H9 (cell line): ENCODE results near the gene SDHA. TPM values are rescaled to one million over a fixed set of nuclear protein-coding genes. Genes with fewer than 3 reads are reported as not detected.

ENCODE experiments used
- DNase-seq: peaks from one replicate; pipeline ENCODE4 v3.0.0-alpha.2; 2017
- H2AFZ ChIP-seq: one replicate; pipeline ENCODE4 v1.6.1; 2013; ENCODE audit warnings: mild to moderate bottlenecking, low read length, control low read depth, moderate library complexity
- H2AK5ac ChIP-seq: 2 replicates; pipeline ENCODE4 v1.6.1; 2013; ENCODE audit warnings: low read length, control low read depth, mixed read lengths; ENCODE audit not compliant: insufficient read length
- H2BK120ac ChIP-seq: one replicate; pipeline ENCODE4 v1.6.1; 2013; ENCODE audit warnings: low read depth, mild to moderate bottlenecking, low read length, control low read depth, inconsistent platforms; ENCODE audit not compliant: poor library complexity, severe bottlenecking
- H2BK12ac ChIP-seq: 2 replicates; pipeline ENCODE4 v1.6.1; 2013; ENCODE audit warnings: low read length, control low read depth, mixed read lengths, low read depth; ENCODE audit not compliant: insufficient read length
- H2BK15ac ChIP-seq: 2 replicates; pipeline ENCODE4 v1.6.1; 2013; ENCODE audit warnings: low read depth, low read length, control low read depth
- H2BK20ac ChIP-seq: one replicate; pipeline ENCODE4 v1.6.1; 2013; ENCODE audit warnings: low read depth, mild to moderate bottlenecking, low read length, control low read depth, inconsistent platforms; ENCODE audit not compliant: poor library complexity, severe bottlenecking
- H2BK5ac ChIP-seq: 2 replicates; pipeline ENCODE4 v1.6.1; 2013; ENCODE audit warnings: low read length, control low read depth, mixed read lengths; ENCODE audit not compliant: insufficient read length
- H3K14ac ChIP-seq: 2 replicates; pipeline ENCODE4 v1.6.1; 2013; ENCODE audit warnings: low read length, control low read depth; ENCODE audit not compliant: insufficient read depth
- H3K18ac ChIP-seq: 2 replicates; pipeline ENCODE4 v1.6.1; 2013; ENCODE audit warnings: low read depth, mild to moderate bottlenecking, mixed read lengths, low read length, control low read depth; ENCODE audit not compliant: insufficient read length
- H3K23ac ChIP-seq: 2 replicates; pipeline ENCODE4 v1.6.1; 2013; ENCODE audit warnings: low read length, control low read depth, mixed read lengths, low read depth; ENCODE audit not compliant: insufficient read length
- H3K23me2 ChIP-seq: 2 replicates; pipeline ENCODE4 v1.6.1; 2013; ENCODE audit warnings: low read depth, mild to moderate bottlenecking, mixed read lengths, low read length, control low read depth; ENCODE audit not compliant: insufficient read length, poor library complexity, severe bottlenecking
- H3K27ac ChIP-seq: 2 replicates; pipeline ENCODE4 v1.5.1; 2013; ENCODE audit warnings: low read length, control low read depth, mixed read lengths, low read depth; ENCODE audit not compliant: insufficient read length
- H3K27me3 ChIP-seq: 2 replicates; pipeline ENCODE4 v1.6.1; 2013; ENCODE audit warnings: low read length, control low read depth, inconsistent platforms; ENCODE audit not compliant: insufficient read depth
- H3K4ac ChIP-seq: 2 replicates; pipeline ENCODE4 v1.6.1; 2013; ENCODE audit warnings: low read depth, mild to moderate bottlenecking, control low read depth, inconsistent platforms, low read length, moderate library complexity
- H3K4me1 ChIP-seq: 2 replicates; pipeline ENCODE4 v1.6.1; 2013; ENCODE audit warnings: low read length, control low read depth, inconsistent platforms; ENCODE audit not compliant: insufficient read depth
- H3K4me2 ChIP-seq: 2 replicates; pipeline ENCODE4 v1.6.1; 2013; ENCODE audit warnings: low read length, control low read depth, mixed read lengths; ENCODE audit not compliant: insufficient read length, insufficient read depth
- H3K56ac ChIP-seq: 2 replicates; pipeline ENCODE4 v1.6.1; 2013; ENCODE audit warnings: low read depth, mild to moderate bottlenecking, mixed read lengths, low read length, control low read depth; ENCODE audit not compliant: insufficient read length
- H3K79me1 ChIP-seq: 2 replicates; pipeline ENCODE4 v1.6.1; 2013; ENCODE audit warnings: low read depth, mild to moderate bottlenecking, moderate library complexity, low read length, control low read depth, inconsistent platforms; ENCODE audit not compliant: insufficient read depth, poor library complexity, severe bottlenecking
- H3K79me2 ChIP-seq: 2 replicates; pipeline ENCODE4 v1.6.1; 2013; ENCODE audit warnings: low read length, control low read depth, inconsistent platforms; ENCODE audit not compliant: insufficient read depth
- H3K9ac ChIP-seq: 2 replicates; pipeline ENCODE4 v1.6.1; 2013; ENCODE audit warnings: low read length, control low read depth, mixed read lengths; ENCODE audit not compliant: insufficient read length; ENCODE audit errors: extremely low read depth
- H3K9me3 ChIP-seq: one replicate; pipeline ENCODE4 v1.6.1; 2013; ENCODE audit warnings: low read depth, low read length, inconsistent platforms; ENCODE audit not compliant: control insufficient read depth
- H3T11ph ChIP-seq: one replicate; pipeline ENCODE4 v1.6.1; 2013; ENCODE audit warnings: mild to moderate bottlenecking, low read length, control low read depth, inconsistent platforms
- H4K20me1 ChIP-seq: one replicate; pipeline ENCODE4 v1.6.1; 2013; ENCODE audit not compliant: control insufficient read depth, insufficient read length, insufficient read depth
- H4K5ac ChIP-seq: 2 replicates; pipeline ENCODE4 v1.6.1; 2013; ENCODE audit warnings: low read depth, mild to moderate bottlenecking, mixed read lengths, low read length, control low read depth; ENCODE audit not compliant: insufficient read length
- H4K8ac ChIP-seq: replicated peaks from 2 replicates; pipeline ENCODE4 v1.6.1; 2013; ENCODE audit warnings: low read length, control low read depth, mixed read lengths, low read depth; ENCODE audit not compliant: insufficient read length
- H4K91ac ChIP-seq: 2 replicates; pipeline ENCODE4 v1.6.1; 2013; ENCODE audit warnings: low read depth, mild to moderate bottlenecking, moderate library complexity, mixed read lengths, low read length, control low read depth; ENCODE audit not compliant: insufficient read length
- H3K27ac Mint-ChIP-seq, 3 experiments: 2 replicates in 2 of 3; 3 replicates in 1 of 3; pipeline ENCODE4 v1.8.0; 2020 to 2021; ENCODE audit warnings: mixed read lengths in 3 of 3, mild to moderate bottlenecking in 1 of 3, moderate library complexity in 1 of 3
- H3K27me3 Mint-ChIP-seq: 2 replicates; pipeline ENCODE4 v1.8.0; 2021; ENCODE audit warnings: low read depth, mild to moderate bottlenecking, moderate library complexity, mixed read lengths
- H3K36me3 Mint-ChIP-seq, 3 experiments: 2 replicates in 2 of 3; 3 replicates in 1 of 3; pipeline ENCODE4 v1.8.0; 2020 to 2021; ENCODE audit warnings: low read depth in 3 of 3, mixed read lengths in 3 of 3; ENCODE audit not compliant: insufficient read depth in 1 of 3
- H3K4me1 Mint-ChIP-seq, 2 experiments: 2 replicates each; pipeline ENCODE4 v1.8.0; 2020; ENCODE audit warnings: mixed read lengths in 2 of 2
- H3K4me3 Mint-ChIP-seq, 2 experiments: 2 replicates in 1 of 2; 3 replicates in 1 of 2; pipeline ENCODE4 v1.8.0; 2020 to 2021; ENCODE audit warnings: mild to moderate bottlenecking in 2 of 2, mixed read lengths in 2 of 2, moderate library complexity in 1 of 2
- H3K9me3 Mint-ChIP-seq, 2 experiments: 2 replicates in 1 of 2; 3 replicates in 1 of 2; pipeline ENCODE4 v1.8.0; 2020; ENCODE audit warnings: mild to moderate bottlenecking in 2 of 2, mixed read lengths in 2 of 2, moderate library complexity in 1 of 2
- WGBS: extraction: QIAGEN DNeasy Blood & Tissue Kit; methylation state at CpG from one replicate; pipeline ENCODE4 v1.1.7; 2013; ENCODE audit warnings: missing lambda C conversion rate, low lambda C conversion rate, mixed read lengths; ENCODE audit not compliant: insufficient read length; ENCODE audit errors: extremely low coverage; 5-methylcytosine and 5-hydroxymethylcytosine counted together
- total RNA-seq: library from RNA; stranded (reverse); gene quantifications from 2 replicates; pipeline ENCODE4 v1.2.1, GENCODE V29; 2021
- TF ChIP-seq, protein P1 (sequence below): fragments of 200-600 bp; sonication (generic); conservative IDR thresholded peaks from 3 replicates; pipeline ENCODE4 v1.8.0; 2021; ENCODE audit warnings: antibody characterized with exemption, mild to moderate bottlenecking

Gene SDHA
- total RNA-seq, 1 experiment from 2014 or later = 84.8 TPM

DNA sequence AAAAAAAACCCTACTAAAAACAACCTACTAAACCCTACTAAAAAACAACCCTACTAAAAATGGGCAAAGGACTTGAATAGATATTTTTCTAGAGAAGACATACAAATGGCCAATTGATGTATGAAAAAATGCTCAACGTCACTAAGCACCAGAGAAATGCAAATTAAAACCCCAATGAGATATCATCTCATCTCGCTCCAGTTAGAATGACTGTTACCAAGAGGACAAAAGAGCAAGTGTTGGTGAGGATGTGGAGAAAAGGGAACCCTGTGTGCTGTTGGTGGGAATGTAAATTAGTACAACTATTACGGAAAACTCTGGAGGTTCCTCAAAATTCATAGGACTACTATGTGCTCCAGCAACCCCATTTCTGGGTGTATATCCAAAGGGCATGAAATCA lies 10.8 kb downstream of the SDHA start:
- H2BK20ac ChIP-seq = no peak overlapping the region
- no peak overlapping the region for H3K14ac ChIP-seq
- no peak overlapping the region for H3K9ac ChIP-seq
- H3K27me3 ChIP-seq = no peaks in the 10 kb centered on the region
- no peaks in the 10 kb centered on the region for H3K79me1 ChIP-seq
- no peak overlapping the region for H4K5ac ChIP-seq
- H4K8ac ChIP-seq = no peak overlapping the region
- H3K9me3 ChIP-seq = no peaks in the 10 kb centered on the region
- no peak overlapping the region for H3K23ac ChIP-seq
- no peaks in the 10 kb centered on the region for H4K20me1 ChIP-seq
- H3K23me2 ChIP-seq = no peaks in the 10 kb centered on the region
- no peaks in the 10 kb centered on the region for H3K4me1 Mint-ChIP-seq
- no peak overlapping the region for H2BK12ac ChIP-seq
- H4K91ac ChIP-seq = no peak overlapping the region
- no peaks in the 10 kb centered on the region for H3K27me3 Mint-ChIP-seq
- H3T11ph ChIP-seq = no peak overlapping the region
- H3K4me2 ChIP-seq = no peak overlapping the region
- H3K4me3 Mint-ChIP-seq = no peak overlapping the region
- H2BK15ac ChIP-seq = no peak overlapping the region
- DNase-seq = no peak
- TF ChIP-seq, protein P1, sequence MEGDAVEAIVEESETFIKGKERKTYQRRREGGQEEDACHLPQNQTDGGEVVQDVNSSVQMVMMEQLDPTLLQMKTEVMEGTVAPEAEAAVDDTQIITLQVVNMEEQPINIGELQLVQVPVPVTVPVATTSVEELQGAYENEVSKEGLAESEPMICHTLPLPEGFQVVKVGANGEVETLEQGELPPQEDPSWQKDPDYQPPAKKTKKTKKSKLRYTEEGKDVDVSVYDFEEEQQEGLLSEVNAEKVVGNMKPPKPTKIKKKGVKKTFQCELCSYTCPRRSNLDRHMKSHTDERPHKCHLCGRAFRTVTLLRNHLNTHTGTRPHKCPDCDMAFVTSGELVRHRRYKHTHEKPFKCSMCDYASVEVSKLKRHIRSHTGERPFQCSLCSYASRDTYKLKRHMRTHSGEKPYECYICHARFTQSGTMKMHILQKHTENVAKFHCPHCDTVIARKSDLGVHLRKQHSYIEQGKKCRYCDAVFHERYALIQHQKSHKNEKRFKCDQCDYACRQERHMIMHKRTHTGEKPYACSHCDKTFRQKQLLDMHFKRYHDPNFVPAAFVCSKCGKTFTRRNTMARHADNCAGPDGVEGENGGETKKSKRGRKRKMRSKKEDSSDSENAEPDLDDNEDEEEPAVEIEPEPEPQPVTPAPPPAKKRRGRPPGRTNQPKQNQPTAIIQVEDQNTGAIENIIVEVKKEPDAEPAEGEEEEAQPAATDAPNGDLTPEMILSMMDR = no peak
- no peaks in the 10 kb centered on the region for H3K9me3 Mint-ChIP-seq
- WGBS = no CpG with 5 or more reads among the region's 3 CpGs
- no peak overlapping the region for H3K18ac ChIP-seq
- peaks cover 54 to 88% (median 80%) of the 10 kb centered on the region in 3 experiments for H3K36me3 Mint-ChIP-seq
- no peak overlapping the region for H2AK5ac ChIP-seq
- H3K79me2 ChIP-seq = no peaks in the 10 kb centered on the region
- no peak overlapping the region for H3K4ac ChIP-seq
- H3K4me1 ChIP-seq = no peaks in the 10 kb centered on the region
- no peak overlapping the region for H2AFZ ChIP-seq
- H2BK5ac ChIP-seq = no peak overlapping the region
- H3K27ac Mint-ChIP-seq = no peak overlapping the region
- no peak overlapping the region for H3K27ac ChIP-seq
- no peak overlapping the region for H2BK120ac ChIP-seq
- no peak overlapping the region for H3K56ac ChIP-seq
